HCT116 (cell line): ENCODE measurements around the gene NTNG2. TPM values are rescaled to one million over a fixed set of nuclear protein-coding genes. Genes with fewer than 3 reads are reported as not detected.

Experiments
- ATAC-seq: fragments of 200-7000 bp; cut with Tn5 transposase; 2 replicates; pipeline ENCODE4 v1.9.1; 2020; ENCODE audit warnings: mild to moderate bottlenecking, moderate library complexity
- BruUV-seq: library from RNA; stranded (reverse); fragments of 400-500 nt; replicated peaks from 2 replicates; lab custom pipeline; 2021; lab: Mats Ljungman, UMichigan
- CTCF ChIA-PET: fragments of 300-600 bp; sonication (Branson Sonifier 250); formaldehyde crosslinking; loops from one replicate; lab custom pipeline; 2021; ENCODE audit warnings: antibody characterized with exemption; lab: Charles Lee
- POLR2A ChIA-PET: fragments of 300-600, 350-600 bp; sonication (Branson Sonifier 250); formaldehyde crosslinking; loops from one replicate; lab custom pipeline; 2021; ENCODE audit warnings: antibody characterized with exemption; lab: Charles Lee
- RAD21 ChIA-PET, 2 experiments: fragments of 300-600 bp; sonication (Branson Sonifier 250); formaldehyde crosslinking; loops; one replicate each; lab custom pipeline; 2023; ENCODE audit warnings: low total read pairs in 2 of 2; ENCODE audit not compliant: uncharacterized antibody in 2 of 2, unreplicated experiment in 2 of 2, low non-redundant PET in 1 of 2; lab: Charles Lee
- DNase-seq: peaks from one replicate; pipeline ENCODE4 v3.0.0-alpha.2; 2010; ENCODE audit warnings: low read depth, low spot score
- H2AFZ ChIP-seq: fragments of 200-600 bp; shearing (Covaris generic), sonication (generic); 2 replicates; pipeline ENCODE4 v1.6.1; 2017; ENCODE audit warnings: low read depth, mixed run types, mixed read lengths, antibody characterized with exemption, low read length; ENCODE audit not compliant: poor library complexity, severe bottlenecking
- H3K27ac ChIP-seq: 2 replicates; pipeline ENCODE4 v1.5.1; 2012; ENCODE audit warnings: low read depth, low read length
- H3K27me3 ChIP-seq: fragments of 200-600 bp; sonication (generic); 2 replicates; pipeline ENCODE4 v1.6.1; 2016; ENCODE audit warnings: mixed run types, low read length, mixed read lengths; ENCODE audit not compliant: insufficient read depth
- H3K36me3 ChIP-seq, 2 experiments: fragments of 200-500 bp in 1 of 2; fragments of 200-600 bp in 1 of 2; sonication (Bioruptor generic) in 1 of 2; sonication (generic) in 1 of 2; 2 replicates each; pipeline versions ENCODE4 v1.5.1 to v1.6.1; 2014 to 2016; ENCODE audit warnings: low read length in 2 of 2, inconsistent platforms in 1 of 2, mixed read lengths in 1 of 2, mixed run types in 1 of 2; ENCODE audit not compliant: insufficient read depth in 2 of 2, control insufficient read depth in 1 of 2
- H3K4me1 ChIP-seq, 2 experiments: fragments of 200-600 bp in 1 of 2; sonication (generic) in 1 of 2; 2 replicates each; pipeline versions ENCODE4 v1.5.1 to v1.6.1; 2012 to 2017; ENCODE audit warnings: low read length in 2 of 2, inconsistent platforms in 1 of 2, mild to moderate bottlenecking in 1 of 2, mixed read lengths in 1 of 2, mixed run types in 1 of 2, moderate library complexity in 1 of 2; ENCODE audit not compliant: insufficient read depth in 2 of 2, control insufficient read depth in 1 of 2
- H3K4me2 ChIP-seq: fragments of 200-600 bp; sonication (generic); 2 replicates; pipeline ENCODE4 v1.6.1; 2017; ENCODE audit warnings: mixed run types, low read length, mixed read lengths
- H3K4me3 ChIP-seq, 2 experiments: fragments of 200-600 bp in 1 of 2; sonication (generic) in 1 of 2; replicated peaks in 1 of 2; 2 replicates each; pipeline ENCODE4 v1.5.1; 2011 to 2016; ENCODE audit warnings: low read length in 2 of 2, control low read depth in 1 of 2, low read depth in 1 of 2, mild to moderate bottlenecking in 1 of 2, mixed read lengths in 1 of 2, mixed run types in 1 of 2
- H3K79me2 ChIP-seq: fragments of 200-600 bp; sonication (generic); 2 replicates; pipeline ENCODE4 v1.6.1; 2017; ENCODE audit warnings: mild to moderate bottlenecking, mixed run types, low read length, moderate library complexity, mixed read lengths; ENCODE audit not compliant: insufficient read depth
- H3K9ac ChIP-seq: fragments of 200-600 bp; sonication (generic); 2 replicates; pipeline ENCODE4 v1.6.1; 2016; ENCODE audit warnings: low read length, mixed read lengths
- H3K9me2 ChIP-seq: fragments of 200-600 bp; sonication (generic), shearing (Covaris generic); 2 replicates; pipeline ENCODE4 v1.6.1; 2017; ENCODE audit warnings: mixed run types, mild to moderate bottlenecking, moderate library complexity; ENCODE audit not compliant: insufficient read depth
- H3K9me3 ChIP-seq, 2 experiments: fragments of 200-500 bp in 1 of 2; fragments of 200-600 bp in 1 of 2; sonication (Bioruptor generic) in 1 of 2; sonication (generic) in 1 of 2; 2 replicates each; pipeline ENCODE4 v1.6.1; 2014 to 2017; ENCODE audit warnings: low read length in 2 of 2, mixed read lengths in 2 of 2, inconsistent platforms in 1 of 2, low read depth in 1 of 2, mild to moderate bottlenecking in 1 of 2, mixed run types in 1 of 2, moderate library complexity in 1 of 2; ENCODE audit not compliant: control insufficient read depth in 1 of 2, insufficient read depth in 1 of 2
- H4K20me1 ChIP-seq: fragments of 200-600 bp; sonication (generic), shearing (Covaris generic); 2 replicates; pipeline ENCODE4 v1.6.1; 2017; ENCODE audit warnings: mixed run types, mild to moderate bottlenecking, moderate library complexity; ENCODE audit not compliant: insufficient read depth
- CBX3 ChIP-seq: IDR thresholded peaks from 2 replicates; pipeline ENCODE4 v1.6.1; 2012; ENCODE audit warnings: low read depth
- CEBPB ChIP-seq: IDR thresholded peaks from 2 replicates; pipeline ENCODE4 v1.6.1; 2012; ENCODE audit warnings: low read depth
- CTCF ChIP-seq, 3 experiments: fragments of 200-600 bp in 1 of 3; sonication (generic) in 1 of 3; IDR thresholded peaks in 2 of 3; conservative IDR thresholded peaks in 1 of 3; 2 replicates each; pipeline ENCODE4 v1.5.1; 2012 to 2017; ENCODE audit warnings: low read depth in 2 of 3, low read length in 2 of 3, antibody characterized with exemption in 1 of 3, borderline replicate concordance in 1 of 3, control low read depth in 1 of 3, mild to moderate bottlenecking in 1 of 3, mixed read lengths in 1 of 3, mixed run types in 1 of 3, moderate library complexity in 1 of 3; ENCODE audit not compliant: insufficient read depth in 1 of 3
- ELF1 ChIP-seq: IDR thresholded peaks from 2 replicates; pipeline ENCODE4 v1.6.1; 2012; ENCODE audit warnings: low read depth, borderline replicate concordance
- EZH2 ChIP-seq: fragments of 200-600 bp; sonication (generic); IDR thresholded peaks from 2 replicates; pipeline ENCODE4 v1.6.1; 2017; ENCODE audit warnings: antibody characterized with exemption, mixed run types
- JUND ChIP-seq: IDR thresholded peaks from 2 replicates; pipeline ENCODE4 v1.6.1; 2012
- POLR2A ChIP-seq: IDR thresholded peaks from 2 replicates; pipeline ENCODE4 v1.7.0; 2011; ENCODE audit warnings: borderline replicate concordance; ENCODE audit not compliant: insufficient read depth, insufficient read length; ENCODE audit errors: extremely low read depth
- POLR2AphosphoS5 ChIP-seq: IDR thresholded peaks from 2 replicates; pipeline ENCODE4 v1.6.1; 2011; ENCODE audit warnings: mild to moderate bottlenecking, low read depth, low read length, moderate library complexity
- RAD21 ChIP-seq: IDR thresholded peaks from 2 replicates; pipeline ENCODE4 v1.6.1; 2012; ENCODE audit warnings: low read depth, mild to moderate bottlenecking
- SIN3A ChIP-seq: IDR thresholded peaks from 2 replicates; pipeline ENCODE4 v1.6.1; 2012; ENCODE audit warnings: low read depth
- TCF7L2 ChIP-seq: IDR thresholded peaks from 2 replicates; pipeline ENCODE4 v1.7.0; 2011; ENCODE audit warnings: borderline replicate concordance, inconsistent platforms; ENCODE audit not compliant: insufficient read depth, insufficient read length; ENCODE audit errors: extremely low read depth
- ZBTB33 ChIP-seq: IDR thresholded peaks from 2 replicates; pipeline ENCODE4 v1.6.1; 2011; ENCODE audit warnings: mild to moderate bottlenecking, low read length, moderate library complexity; ENCODE audit not compliant: insufficient replicate concordance; ENCODE audit errors: extremely low read depth
- ZFX ChIP-seq: fragments of 450-650 bp; IDR thresholded peaks from 2 replicates; pipeline ENCODE4 v1.6.1; 2017
- ZNF274 ChIP-seq: fragments of 200-500 bp; sonication (Bioruptor generic); IDR thresholded peaks from 2 replicates; pipeline ENCODE4 v1.6.1; 2014; ENCODE audit warnings: mild to moderate bottlenecking, low read depth, low read length, inconsistent platforms
- intact Hi-C: fragments of 100-400 bp; cut with micrococcal nuclease; formaldehyde crosslinking; loops from 2 replicates; pipeline ENCODE4 v1.10.0; 2022
- total RNA-seq: library from RNA; stranded (reverse); gene quantifications from one replicate; pipeline ENCODE4 v1.2.1, GENCODE V29; 2021; ENCODE audit not compliant: unreplicated experiment
- TF ChIP-seq, protein P1 (sequence below): IDR thresholded peaks from 2 replicates; pipeline ENCODE4 v1.6.1; 2012; ENCODE audit warnings: low read depth
- TF ChIP-seq, protein P2 (sequence below): IDR thresholded peaks from 2 replicates; pipeline ENCODE4 v1.6.1; 2012

NTNG2 gene
- total RNA-seq, 1 experiment from 2014 or later = 2.5 TPM

GRCh38 chr9:132146575-132146974 lies 15.3 kb upstream of the NTNG2 start:
- no peak overlapping the region for H3K4me3 ChIP-seq
- no peak overlapping the region for H2AFZ ChIP-seq
- DNase-seq (no peak), ATAC-seq (no peak)
- H3K4me1 ChIP-seq = peaks cover 0 to 8% of the 10 kb centered on the region in 2 experiments; a peak in 3 of 4 replicates
- no peak overlapping the region for H3K4me2 ChIP-seq
- TF ChIP-seq POLR2A (no peak), SIN3A (no peak), CEBPB (no peak), ZFX (no peak), JUND (no peak), EZH2 (no peak), ZBTB33 (no peak), CTCF (IDR thresholded peaks at IDR 0.05 in 2 of 3, conservative IDR thresholded peaks at IDR 0.05 in 1 of 3; ENCODE audit: borderline replicate concordance in 1 of 3, insufficient read depth in 1 of 3, low read depth in 2 of 3, low read length in 2 of 3) (no peak), POLR2AphosphoS5 (no peak), CBX3 (no peak), ZNF274 (no peak), ELF1 (no peak), RAD21 (no peak), TCF7L2 (no peak)
- TF ChIP-seq, protein P1, sequence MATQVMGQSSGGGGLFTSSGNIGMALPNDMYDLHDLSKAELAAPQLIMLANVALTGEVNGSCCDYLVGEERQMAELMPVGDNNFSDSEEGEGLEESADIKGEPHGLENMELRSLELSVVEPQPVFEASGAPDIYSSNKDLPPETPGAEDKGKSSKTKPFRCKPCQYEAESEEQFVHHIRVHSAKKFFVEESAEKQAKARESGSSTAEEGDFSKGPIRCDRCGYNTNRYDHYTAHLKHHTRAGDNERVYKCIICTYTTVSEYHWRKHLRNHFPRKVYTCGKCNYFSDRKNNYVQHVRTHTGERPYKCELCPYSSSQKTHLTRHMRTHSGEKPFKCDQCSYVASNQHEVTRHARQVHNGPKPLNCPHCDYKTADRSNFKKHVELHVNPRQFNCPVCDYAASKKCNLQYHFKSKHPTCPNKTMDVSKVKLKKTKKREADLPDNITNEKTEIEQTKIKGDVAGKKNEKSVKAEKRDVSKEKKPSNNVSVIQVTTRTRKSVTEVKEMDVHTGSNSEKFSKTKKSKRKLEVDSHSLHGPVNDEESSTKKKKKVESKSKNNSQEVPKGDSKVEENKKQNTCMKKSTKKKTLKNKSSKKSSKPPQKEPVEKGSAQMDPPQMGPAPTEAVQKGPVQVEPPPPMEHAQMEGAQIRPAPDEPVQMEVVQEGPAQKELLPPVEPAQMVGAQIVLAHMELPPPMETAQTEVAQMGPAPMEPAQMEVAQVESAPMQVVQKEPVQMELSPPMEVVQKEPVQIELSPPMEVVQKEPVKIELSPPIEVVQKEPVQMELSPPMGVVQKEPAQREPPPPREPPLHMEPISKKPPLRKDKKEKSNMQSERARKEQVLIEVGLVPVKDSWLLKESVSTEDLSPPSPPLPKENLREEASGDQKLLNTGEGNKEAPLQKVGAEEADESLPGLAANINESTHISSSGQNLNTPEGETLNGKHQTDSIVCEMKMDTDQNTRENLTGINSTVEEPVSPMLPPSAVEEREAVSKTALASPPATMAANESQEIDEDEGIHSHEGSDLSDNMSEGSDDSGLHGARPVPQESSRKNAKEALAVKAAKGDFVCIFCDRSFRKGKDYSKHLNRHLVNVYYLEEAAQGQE = no peak
- TF ChIP-seq, protein P2, sequence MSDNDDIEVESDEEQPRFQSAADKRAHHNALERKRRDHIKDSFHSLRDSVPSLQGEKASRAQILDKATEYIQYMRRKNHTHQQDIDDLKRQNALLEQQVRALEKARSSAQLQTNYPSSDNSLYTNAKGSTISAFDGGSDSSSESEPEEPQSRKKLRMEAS = no peak
- ChIA-PET RAD21 (no interaction called here), POLR2A (no interaction called here), CTCF (no interaction called here)
- H3K27me3 ChIP-seq = 0 out of 2 replicates have a peak, but pooled peaks cover 2% of the 10 kb centered on the region
- H3K79me2 ChIP-seq = no peaks in the 10 kb centered on the region
- H3K27ac ChIP-seq = no peak overlapping the region
- intact Hi-C loops = no loop called here
- no peak overlapping the region for H3K9ac ChIP-seq
- H3K9me2 ChIP-seq = no peaks in the 10 kb centered on the region
- no peaks in the 10 kb centered on the region for H3K9me3 ChIP-seq
- no peaks in the 10 kb centered on the region for H3K36me3 ChIP-seq
- no TSS peak for BruUV-seq
- no peaks in the 10 kb centered on the region for H4K20me1 ChIP-seq
